IMR-90 (cell line): Measurements from ENCODE around the gene LETM1. TPM values are rescaled to one million over a fixed set of nuclear protein-coding genes. Genes with fewer than 3 reads are reported as not detected.

Source experiments
- ATAC-seq: fragments of 200-7000 bp; cut with Tn5 transposase; 2 replicates; pipeline ENCODE4 v1.9.1; 2020; ENCODE audit warnings: low read depth, mild to moderate bottlenecking, moderate library complexity
- BruUV-seq: library from RNA; stranded (reverse); fragments of 400-500 nt; replicated peaks from 2 replicates; lab custom pipeline; 2021; lab: Mats Ljungman, UMichigan
- CTCF ChIA-PET: fragments of 300-600 bp; formaldehyde crosslinking; extraction: SDS; loops from one replicate; lab custom pipeline; 2021; ENCODE audit warnings: antibody characterized with exemption; lab: Yijun Ruan, JAX
- POLR2A ChIA-PET: fragments of 300-600 bp; sonication (Branson Sonifier 250); formaldehyde crosslinking; loops from one replicate; lab custom pipeline; 2022; ENCODE audit warnings: antibody characterized with exemption; ENCODE audit not compliant: unreplicated experiment; lab: Charles Lee
- DNase-seq: peaks from one replicate; pipeline ENCODE4 v3.0.0; 2013
- H2AFZ ChIP-seq: replicated peaks from 2 replicates; pipeline ENCODE3; 2013; ENCODE audit warnings: low read length, mild to moderate bottlenecking; ENCODE audit not compliant: poor library complexity
- H2AK5ac ChIP-seq: 2 replicates; pipeline ENCODE4 v1.6.1; 2013; ENCODE audit warnings: low read depth, low read length, inconsistent platforms
- H2AK9ac ChIP-seq: replicated peaks from 2 replicates; pipeline ENCODE3; 2013; ENCODE audit warnings: mild to moderate bottlenecking, low read depth, low read length, moderate library complexity; ENCODE audit not compliant: poor library complexity
- H2BK120ac ChIP-seq: 2 replicates; pipeline ENCODE4 v1.6.1; 2013; ENCODE audit warnings: low read depth, low read length, inconsistent platforms
- H2BK15ac ChIP-seq: 3 replicates; pipeline ENCODE4 v1.6.1; 2013; ENCODE audit warnings: low read depth, low read length, inconsistent platforms
- H2BK20ac ChIP-seq: 2 replicates; pipeline ENCODE4 v1.6.1; 2013; ENCODE audit warnings: low read depth, mild to moderate bottlenecking, inconsistent platforms, low read length, moderate library complexity
- H2BK5ac ChIP-seq: 2 replicates; pipeline ENCODE4 v1.6.1; 2013; ENCODE audit warnings: mild to moderate bottlenecking, low read depth, low read length, inconsistent platforms; ENCODE audit not compliant: poor library complexity, severe bottlenecking
- H3K14ac ChIP-seq: replicated peaks from 2 replicates; pipeline ENCODE4 v1.6.1; 2013; ENCODE audit warnings: low read depth, low read length, inconsistent platforms
- H3K18ac ChIP-seq: 2 replicates; pipeline ENCODE4 v1.6.1; 2013; ENCODE audit warnings: low read depth, low read length, control low read depth
- H3K23ac ChIP-seq: 2 replicates; pipeline ENCODE4 v1.6.1; 2013; ENCODE audit warnings: low read depth, low read length, inconsistent platforms
- H3K27ac ChIP-seq: 2 replicates; pipeline ENCODE4 v1.5.1; 2013; ENCODE audit warnings: mild to moderate bottlenecking, control low read depth, low read length; ENCODE audit not compliant: insufficient read depth
- H3K27me3 ChIP-seq: 2 replicates; pipeline ENCODE4 v1.6.1; 2013; ENCODE audit warnings: low read length; ENCODE audit not compliant: control insufficient read depth, insufficient read depth
- H3K36me3 ChIP-seq: 2 replicates; pipeline ENCODE4 v1.6.1; 2013; ENCODE audit warnings: low read length, mixed read lengths; ENCODE audit not compliant: control insufficient read depth, insufficient read depth
- H3K4ac ChIP-seq: 2 replicates; pipeline ENCODE4 v1.6.1; 2013; ENCODE audit warnings: low read depth, low read length, inconsistent platforms
- H3K4me1 ChIP-seq: 2 replicates; pipeline ENCODE4 v1.6.1; 2013; ENCODE audit warnings: low read length, mixed read lengths; ENCODE audit not compliant: control insufficient read depth, insufficient read depth
- H3K4me2 ChIP-seq: 2 replicates; pipeline ENCODE4 v1.6.1; 2013; ENCODE audit warnings: low read depth, mild to moderate bottlenecking, control low read depth, low read length, moderate library complexity
- H3K4me3 ChIP-seq: 2 replicates; pipeline ENCODE4 v1.5.1; 2013; ENCODE audit warnings: low read depth, mild to moderate bottlenecking, control low read depth, low read length, moderate library complexity; ENCODE audit not compliant: insufficient read depth
- H3K56ac ChIP-seq: 2 replicates; pipeline ENCODE4 v1.6.1; 2013; ENCODE audit warnings: low read length, inconsistent platforms; ENCODE audit not compliant: insufficient read depth; ENCODE audit errors: extremely low read depth
- H3K79me1 ChIP-seq, 2 experiments: 2 replicates each; pipeline ENCODE4 v1.6.1; 2013; ENCODE audit warnings: low read length in 2 of 2, inconsistent platforms in 1 of 2, low read depth in 1 of 2
- H3K9ac ChIP-seq: 2 replicates; pipeline ENCODE4 v1.6.1; 2013; ENCODE audit warnings: low read depth, low read length, control low read depth
- H3K9me1 ChIP-seq: 2 replicates; pipeline ENCODE4 v1.6.1; 2013; ENCODE audit warnings: low read length, inconsistent platforms; ENCODE audit not compliant: insufficient read depth
- H3K9me3 ChIP-seq: 2 replicates; pipeline ENCODE4 v1.6.1; 2013; ENCODE audit warnings: low read length; ENCODE audit not compliant: control insufficient read depth, insufficient read depth
- H4K20me1 ChIP-seq: 2 replicates; pipeline ENCODE4 v1.6.1; 2013; ENCODE audit warnings: low read length, inconsistent platforms; ENCODE audit not compliant: insufficient read depth
- H4K5ac ChIP-seq: 2 replicates; pipeline ENCODE4 v1.6.1; 2013; ENCODE audit warnings: mild to moderate bottlenecking, low read depth, low read length, control low read depth
- H4K8ac ChIP-seq, 2 experiments: 2 replicates each; pipeline ENCODE4 v1.6.1; 2013; ENCODE audit warnings: low read depth in 2 of 2, low read length in 2 of 2, control low read depth in 1 of 2, inconsistent platforms in 1 of 2
- H4K91ac ChIP-seq: 2 replicates; pipeline ENCODE4 v1.6.1; 2013; ENCODE audit warnings: low read depth, low read length, inconsistent platforms; ENCODE audit not compliant: insufficient read depth
- BHLHE40 ChIP-seq: fragments of 150-350 bp; IDR thresholded peaks from 2 replicates; pipeline ENCODE4 v1.6.1; 2016; ENCODE audit warnings: mild to moderate bottlenecking, low read depth, low read length
- CEBPB ChIP-seq: IDR thresholded peaks from 2 replicates; pipeline ENCODE4 v1.6.1; 2012; ENCODE audit warnings: low read depth, low read length, improper control_type of control experiment
- CHD1 ChIP-seq: IDR thresholded peaks from 2 replicates; pipeline ENCODE4 v1.6.1; 2012; ENCODE audit warnings: low read depth, low read length, improper control_type of control experiment
- CTCF ChIP-seq: conservative IDR thresholded peaks from 2 replicates; pipeline ENCODE4 v1.5.1; 2012; ENCODE audit warnings: mild to moderate bottlenecking, low read depth, low read length, improper control_type of control experiment
- ELK1 ChIP-seq: fragments of 150-350 bp; IDR thresholded peaks from 2 replicates; pipeline ENCODE4 v1.6.1; 2016; ENCODE audit warnings: low read depth, mild to moderate bottlenecking, low read length, moderate library complexity, borderline replicate concordance
- FOS ChIP-seq: fragments of 150-350 bp; IDR thresholded peaks from 2 replicates; pipeline ENCODE4 v1.6.1; 2016; ENCODE audit warnings: low read depth, low read length
- MAFK ChIP-seq: IDR thresholded peaks from 2 replicates; pipeline ENCODE4 v1.6.1; 2012; ENCODE audit warnings: low read depth, low read length, improper control_type of control experiment
- MAZ ChIP-seq: IDR thresholded peaks from 2 replicates; pipeline ENCODE4 v1.6.1; 2012; ENCODE audit warnings: low read depth, mild to moderate bottlenecking, low read length, improper control_type of control experiment, moderate library complexity, borderline replicate concordance
- MXI1 ChIP-seq: IDR thresholded peaks from 2 replicates; pipeline ENCODE4 v1.6.1; 2012; ENCODE audit warnings: low read depth, mild to moderate bottlenecking, low read length, moderate library complexity, borderline replicate concordance
- NFE2L2 ChIP-seq: fragments of 150-350 bp; IDR thresholded peaks from 2 replicates; pipeline ENCODE4 v1.6.1; 2016; ENCODE audit warnings: low read depth, mild to moderate bottlenecking, low read length
- POLR2A ChIP-seq: IDR thresholded peaks from 2 replicates; pipeline ENCODE4 v1.6.1; 2012; ENCODE audit warnings: mild to moderate bottlenecking, low read depth, low read length
- RAD21 ChIP-seq: IDR thresholded peaks from 2 replicates; pipeline ENCODE4 v1.6.1; 2012; ENCODE audit warnings: low read length, improper control_type of control experiment
- RCOR1 ChIP-seq: IDR thresholded peaks from 2 replicates; pipeline ENCODE4 v1.6.1; 2012; ENCODE audit warnings: mild to moderate bottlenecking, low read length, improper control_type of control experiment; ENCODE audit not compliant: insufficient replicate concordance
- RFX5 ChIP-seq: IDR thresholded peaks from 2 replicates; pipeline ENCODE4 v1.8.0; 2012; ENCODE audit warnings: low read depth, mild to moderate bottlenecking, low read length, moderate library complexity
- SMC3 ChIP-seq: fragments of 150-350 bp; IDR thresholded peaks from 2 replicates; pipeline ENCODE4 v1.6.1; 2016; ENCODE audit warnings: low read depth, mild to moderate bottlenecking, antibody characterized with exemption, low read length, moderate library complexity
- USF2 ChIP-seq: fragments of 150-350 bp; IDR thresholded peaks from 2 replicates; pipeline ENCODE4 v1.6.1; 2017; ENCODE audit warnings: mild to moderate bottlenecking, antibody characterized with exemption, low read length, low read depth
- WGBS, 2 experiments: methylation state at CpG; one replicate each; pipeline versions ENCODE4 v1.1.5 to v1.1.7; 2013; ENCODE audit warnings: missing lambda C conversion rate in 2 of 2; ENCODE audit not compliant: insufficient read length in 1 of 2; ENCODE audit errors: extremely low coverage in 2 of 2; 5-methylcytosine and 5-hydroxymethylcytosine counted together
- dilution Hi-C: fragments of 300-500 bp; cut with HindIII; formaldehyde crosslinking; loops from one replicate; pipeline ENCODE4 v1.14.3; 2018; ENCODE audit warnings: low sequenced_read_pairs; ENCODE audit not compliant: unreplicated experiment
- in situ Hi-C: fragments of 300-500 bp; cut with MboI; formaldehyde crosslinking; loops from 3 replicates; pipeline ENCODE4 v1.14.3; 2019; ENCODE audit warnings: low sequenced_read_pairs, inconsistent platforms, mixed read lengths
- intact Hi-C: fragments of 100-400 bp; cut with micrococcal nuclease; formaldehyde crosslinking; loops from 2 replicates; pipeline ENCODE4 v1.10.0; 2022
- polyA plus RNA-seq, 3 experiments: library from polyadenylated mRNA; depleted of rRNA; stranded (reverse); fragments of >200 nt; gene quantifications; 2 replicates each; pipeline ENCODE4 v1.2.3, GENCODE V29; 2012; ENCODE audit warnings: low replicate concordance in 1 of 3
- total RNA-seq: library from RNA; depleted of rRNA; stranded (reverse); fragments of >200 nt; gene quantifications from 2 replicates; pipeline ENCODE4 v1.2.3, GENCODE V29; 2012

LETM1 gene
- total and polyA plus RNA-seq, 2 of the 4 experiments (the other 2 are of a cell fraction), result 25.0 to 49.3 TPM

- peak overlapping the region; percentile 23 for H2BK5ac ChIP-seq
- H2BK120ac ChIP-seq, result no peak overlapping the region; the same call in 1 of the 2 replicates
- no peaks in the 10 kb centered on the region for H3K27me3 ChIP-seq
- no peaks in the 10 kb centered on the region for H3K9me3 ChIP-seq
- peaks cover 37% of the 10 kb centered on the region for H3K36me3 ChIP-seq
- H3K14ac ChIP-seq, result no peak overlapping the region
- peaks cover 32% of the 10 kb centered on the region for H4K20me1 ChIP-seq
- H3K4me1 ChIP-seq, result peaks cover 21% of the 10 kb centered on the region
- dilution Hi-C loops, result no loop called here
- no peak overlapping the region for H2BK15ac ChIP-seq
- no peak for DNase-seq
- no peak overlapping the region for H3K56ac ChIP-seq
- H2BK20ac ChIP-seq, result no peak overlapping the region
- peak overlapping the region; percentile 63 for H2AK9ac ChIP-seq
- H3K23ac ChIP-seq, result no peak overlapping the region
- H3K9ac ChIP-seq, result no peak overlapping the region; the same call in 1 of the 2 replicates
- peak overlapping the region; percentile 59; the same call in 1 of the 2 replicates for H3K27ac ChIP-seq
- 94% methylated on average over 6 of the region's 9 CpGs; no CpG with 5 or more reads in 1 of the 2 experiments for WGBS, 2 experiments
- H3K4me3 ChIP-seq, result no peak overlapping the region
- H2AFZ ChIP-seq, result peak overlapping the region; percentile 57
- peak overlapping the region; percentile 60 for H2AK5ac ChIP-seq
- POLR2A ChIA-PET, result no interaction called here
- TF ChIP-seq RCOR1, result no peak
- no peak for TF ChIP-seq FOS
- no peak for TF ChIP-seq SMC3
- no peak for TF ChIP-seq MAFK
- TF ChIP-seq MAZ, result no peak
- no peak for TF ChIP-seq USF2
- no peak for TF ChIP-seq NFE2L2
- no peak for TF ChIP-seq RFX5
- TF ChIP-seq POLR2A, result no peak
- no peak for TF ChIP-seq CHD1
- TF ChIP-seq MXI1, result no peak
- TF ChIP-seq BHLHE40, result no peak
- no peak for TF ChIP-seq CTCF
- TF ChIP-seq ELK1, result no peak
- no peak for TF ChIP-seq CEBPB
- no peak for TF ChIP-seq RAD21
- H3K9me1 ChIP-seq, result peaks cover 18% of the 10 kb centered on the region
- intact Hi-C loops, result loop anchor here (2.0 kb wide), 1 partner anchor 57 kb away; no protein-coding TSS in a partner anchor
- peaks cover 23 to 70% of the 10 kb centered on the region in 2 experiments for H3K79me1 ChIP-seq
- no peak overlapping the region for H4K8ac ChIP-seq
- no peak overlapping the region for H3K4me2 ChIP-seq
- in situ Hi-C loops, result no loop called here
- H3K18ac ChIP-seq, result no peak overlapping the region
- ATAC-seq, result no peak
- H3K4ac ChIP-seq, result peak overlapping the region; percentile 49
- BruUV-seq, result no TSS peak
- H4K91ac ChIP-seq, result peak overlapping the region; percentile 9; the same call in 1 of the 2 replicates
- CTCF ChIA-PET, result no interaction called here
- H4K5ac ChIP-seq, result no peak overlapping the region
Observed at GRCh38 chr4:1841887-1842210, 14.1 kb downstream of the LETM1 start.
